Trophoblast cell (in vitro differentiated cells and primary cell): ENCODE results near the gene KL.

ENCODE experiments used
- DNase-seq, 2 donors: peaks; one replicate each; pipeline ENCODE4 v3.0.0-alpha.2; 2016
- H2AFZ ChIP-seq: 2 replicates; pipeline ENCODE4 v1.6.1; 2013; ENCODE audit warnings: low read length, moderate library complexity, mild to moderate bottlenecking; ENCODE audit not compliant: insufficient read depth, poor library complexity
- H2AK5ac ChIP-seq: 2 replicates; pipeline ENCODE4 v1.6.1; 2013; ENCODE audit warnings: mild to moderate bottlenecking, low read length
- H2BK120ac ChIP-seq: 2 replicates; pipeline ENCODE4 v1.6.1; 2013; ENCODE audit warnings: low read length, mild to moderate bottlenecking, moderate library complexity; ENCODE audit not compliant: insufficient read depth, poor library complexity
- H2BK12ac ChIP-seq: 2 replicates; pipeline ENCODE4 v1.6.1; 2013; ENCODE audit warnings: mild to moderate bottlenecking, low read length, moderate library complexity
- H2BK5ac ChIP-seq: 2 replicates; pipeline ENCODE4 v1.6.1; 2013; ENCODE audit warnings: low read length, low read depth, moderate library complexity, mild to moderate bottlenecking; ENCODE audit not compliant: poor library complexity
- H3K14ac ChIP-seq: 2 replicates; pipeline ENCODE4 v1.6.1; 2013; ENCODE audit warnings: mild to moderate bottlenecking, low read length
- H3K18ac ChIP-seq: 2 replicates; pipeline ENCODE4 v1.6.1; 2013; ENCODE audit warnings: mild to moderate bottlenecking, low read length
- H3K23ac ChIP-seq: 2 replicates; pipeline ENCODE4 v1.6.1; 2013; ENCODE audit warnings: low read length
- H3K27ac ChIP-seq: 2 replicates; pipeline ENCODE4 v1.5.1; 2013; ENCODE audit warnings: low read depth, mild to moderate bottlenecking, inconsistent platforms, low read length, moderate library complexity
- H3K27me3 ChIP-seq: 2 replicates; pipeline ENCODE4 v1.6.1; 2013; ENCODE audit warnings: inconsistent platforms, mild to moderate bottlenecking, low read length, moderate library complexity; ENCODE audit not compliant: insufficient read depth
- H3K36me3 ChIP-seq, 2 experiments: 1 replicate in 1 of 2; 2 replicates in 1 of 2; pipeline ENCODE4 v1.6.1; 2013; ENCODE audit warnings: low read length in 2 of 2, mild to moderate bottlenecking in 2 of 2, moderate library complexity in 1 of 2; ENCODE audit not compliant: insufficient read depth in 2 of 2, control insufficient read depth in 1 of 2
- H3K4ac ChIP-seq: 2 replicates; pipeline ENCODE4 v1.6.1; 2013; ENCODE audit warnings: low read depth, mild to moderate bottlenecking, low read length, moderate library complexity
- H3K4me1 ChIP-seq, 2 experiments: 1 replicate in 1 of 2; 2 replicates in 1 of 2; pipeline ENCODE4 v1.6.1; 2013; ENCODE audit warnings: low read length in 2 of 2, mild to moderate bottlenecking in 2 of 2, moderate library complexity in 1 of 2; ENCODE audit not compliant: insufficient read depth in 2 of 2, control insufficient read depth in 1 of 2
- H3K4me2 ChIP-seq: 2 replicates; pipeline ENCODE4 v1.6.1; 2013; ENCODE audit warnings: inconsistent platforms, mild to moderate bottlenecking, low read length, moderate library complexity
- H3K4me3 ChIP-seq: 2 replicates; pipeline ENCODE4 v1.5.1; 2013; ENCODE audit warnings: mild to moderate bottlenecking, low read depth, low read length, inconsistent platforms
- H3K79me1 ChIP-seq: one replicate; pipeline ENCODE4 v1.6.1; 2013; ENCODE audit warnings: low read length
- H3K79me2 ChIP-seq: 2 replicates; pipeline ENCODE4 v1.6.1; 2013; ENCODE audit warnings: low read length, mild to moderate bottlenecking; ENCODE audit not compliant: control insufficient read depth, insufficient read depth, poor library complexity
- H3K9ac ChIP-seq: 2 replicates; pipeline ENCODE4 v1.6.1; 2013; ENCODE audit warnings: mild to moderate bottlenecking, low read length
- H3K9me3 ChIP-seq: 2 replicates; pipeline ENCODE4 v1.6.1; 2013; ENCODE audit warnings: low read depth, mild to moderate bottlenecking, control low read depth, inconsistent platforms, low read length; ENCODE audit not compliant: insufficient read depth
- H4K12ac ChIP-seq: 2 replicates; pipeline ENCODE4 v1.6.1; 2013; ENCODE audit warnings: low read depth, mild to moderate bottlenecking, low read length, moderate library complexity
- H4K8ac ChIP-seq: 2 replicates; pipeline ENCODE4 v1.6.1; 2013; ENCODE audit warnings: low read depth, mild to moderate bottlenecking, low read length, moderate library complexity
- H4K91ac ChIP-seq: one replicate; pipeline ENCODE4 v1.6.1; 2013; ENCODE audit warnings: low read depth, mild to moderate bottlenecking, low read length, moderate library complexity
- WGBS: extraction: QIAGEN DNeasy Blood & Tissue Kit; methylation state at CpG from one replicate; pipeline ENCODE4 v1.1.7; 2013; ENCODE audit warnings: missing lambda C conversion rate; ENCODE audit not compliant: insufficient read length, insufficient coverage; ENCODE audit errors: extremely low coverage; 5-methylcytosine and 5-hydroxymethylcytosine counted together

KL gene

GRCh38 chr13:33091415-33091774 lies 75.2 kb downstream of the KL start:
- H2AK5ac ChIP-seq: no peak overlapping the region
- peaks cover 2% of the 10 kb centered on the region for H3K79me1 ChIP-seq
- H4K8ac ChIP-seq: no peak overlapping the region
- H3K23ac ChIP-seq: no peak overlapping the region
- no peaks in the 10 kb centered on the region for H3K79me2 ChIP-seq
- H3K18ac ChIP-seq: no peak overlapping the region
- H2AFZ ChIP-seq: no peak overlapping the region
- no peak overlapping the region for H3K27ac ChIP-seq
- no peak overlapping the region for H3K9ac ChIP-seq
- H3K36me3 ChIP-seq: no peaks in the 10 kb centered on the region
- H3K4me1 ChIP-seq: peaks cover 5 to 16% of the 10 kb centered on the region in 2 experiments
- no peak overlapping the region for H4K91ac ChIP-seq
- no peak for DNase-seq
- H3K27me3 ChIP-seq: no peaks in the 10 kb centered on the region
- no peak overlapping the region for H3K14ac ChIP-seq
- H3K9me3 ChIP-seq: peaks cover 2% of the 10 kb centered on the region
- no peak overlapping the region for H3K4ac ChIP-seq
- no peak overlapping the region for H3K4me3 ChIP-seq
- no peak overlapping the region for H4K12ac ChIP-seq
- WGBS: no CpG with 5 or more reads among the region's 5 CpGs
- no peak overlapping the region for H2BK120ac ChIP-seq
- no peak overlapping the region for H2BK5ac ChIP-seq
- no peak overlapping the region for H2BK12ac ChIP-seq
- H3K4me2 ChIP-seq: no peak overlapping the region

GRCh38 chr13:33092073-33092987 lies 76.1 kb downstream of the KL start:
- Histone ChIP-seq H3K4me2 (no peak overlapping the region), H3K27me3 (no peaks in the 10 kb centered on the region), H3K79me2 (no peaks in the 10 kb centered on the region), H3K23ac (no peak overlapping the region), H3K4me1 (peaks cover 5 to 7% of the 10 kb centered on the region in 2 experiments), H3K79me1 (no peaks in the 10 kb centered on the region), H2BK120ac (no peak overlapping the region), H3K9me3 (peaks cover 2% of the 10 kb centered on the region), H3K27ac (no peak overlapping the region), H3K36me3 (no peaks in the 10 kb centered on the region), H4K91ac (no peak overlapping the region), H2BK5ac (no peak overlapping the region), H3K9ac (no peak overlapping the region), H3K4ac (no peak overlapping the region), H4K8ac (no peak overlapping the region), H3K14ac (no peak overlapping the region), H3K18ac (no peak overlapping the region), H4K12ac (no peak overlapping the region), H3K4me3 (no peak overlapping the region), H2AK5ac (no peak overlapping the region), H2BK12ac (no peak overlapping the region), H2AFZ (no peak overlapping the region)
- WGBS: no CpG with 5 or more reads among the region's 11 CpGs
- DNase-seq: no peak

- no peaks in the 10 kb centered on the region for H3K36me3 ChIP-seq
- peaks cover 2% of the 10 kb centered on the region for H3K9me3 ChIP-seq
- H3K4ac ChIP-seq: no peak overlapping the region
- H3K79me2 ChIP-seq: no peaks in the 10 kb centered on the region
- H3K4me2 ChIP-seq: no peak overlapping the region
- H3K23ac ChIP-seq: no peak overlapping the region
- H4K8ac ChIP-seq: no peak overlapping the region
- H3K18ac ChIP-seq: no peak overlapping the region
- no peak overlapping the region for H3K4me3 ChIP-seq
- no peak overlapping the region for H2AK5ac ChIP-seq
- no peak overlapping the region for H2BK12ac ChIP-seq
- H4K91ac ChIP-seq: no peak overlapping the region
- H2BK5ac ChIP-seq: no peak overlapping the region
- no peaks in the 10 kb centered on the region for H3K79me1 ChIP-seq
- no peak overlapping the region for H3K9ac ChIP-seq
- H3K14ac ChIP-seq: no peak overlapping the region
- WGBS: no CpG with 5 or more reads among the region's 2 CpGs
- no peak overlapping the region for H2AFZ ChIP-seq
- H4K12ac ChIP-seq: no peak overlapping the region
- DNase-seq: no peak
- no peaks in the 10 kb centered on the region for H3K27me3 ChIP-seq
- no peak overlapping the region for H3K27ac ChIP-seq
- no peak overlapping the region for H2BK120ac ChIP-seq
- no peaks in the 10 kb centered on the region for H3K4me1 ChIP-seq
Observed at GRCh38 chr13:33096886-33097605, 80.8 kb downstream of the KL start.

- WGBS: no CpG with 5 or more reads among the region's 3 CpGs
- no peaks in the 10 kb centered on the region for H3K79me1 ChIP-seq
- no peak overlapping the region for H3K9ac ChIP-seq
- no peaks in the 10 kb centered on the region for H3K79me2 ChIP-seq
- peak overlapping the region; percentile 2 for H3K23ac ChIP-seq
- no peak overlapping the region for H2AFZ ChIP-seq
- no peak overlapping the region for H4K8ac ChIP-seq
- H3K4me2 ChIP-seq: no peak overlapping the region
- H2BK120ac ChIP-seq: no peak overlapping the region
- H3K27me3 ChIP-seq: no peaks in the 10 kb centered on the region
- H2BK5ac ChIP-seq: no peak overlapping the region
- H3K18ac ChIP-seq: no peak overlapping the region
- no peak overlapping the region for H3K4me3 ChIP-seq
- DNase-seq: no peak
- no peak overlapping the region for H4K12ac ChIP-seq
- no peak overlapping the region for H2AK5ac ChIP-seq
- peaks cover 0 to under 1% of the 10 kb centered on the region in 2 experiments for H3K36me3 ChIP-seq
- no peaks in the 10 kb centered on the region for H3K9me3 ChIP-seq
- no peak overlapping the region for H3K4ac ChIP-seq
- no peak overlapping the region for H4K91ac ChIP-seq
- no peaks in the 10 kb centered on the region for H3K4me1 ChIP-seq
- no peak overlapping the region for H2BK12ac ChIP-seq
- no peak overlapping the region for H3K27ac ChIP-seq
- H3K14ac ChIP-seq: no peak overlapping the region
Observed at GRCh38 chr13:33099860-33100259, 83.6 kb downstream of the KL start.
